DMS53 treated with DMSO at 0.1 percent for 48 hours (cell line): ENCODE measurements around the gene CEP162.
"Not testable (repeated sequence)": the region's sequence is repeated elsewhere in the genome, so short reads cannot be mapped to it uniquely, and the experiment has no call there.

Experiments
- DNase-seq: peaks from one replicate; lab custom pipeline; 2025; ENCODE audit not compliant: unreplicated experiment; lab: John Stamatoyannopoulos, UW

Gene CEP162

GRCh38 chr6:84227434-84228197 is at the start of gene CEP162:
CEP162 (minus strand) TSS chr6:84227643; CDS start chr6:84226393, 1,250 bp downstream.
- peak; percentile 82 for DNase-seq

- no peak for DNase-seq
Measured at GRCh38 chr6:84274856-84275255, 47.4 kb upstream of the CEP162 start.

GRCh38 chr6:84273048-84273809 is 45.8 kb upstream of the CEP162 start:
- DNase-seq = no peak

GRCh38 chr6:84272298-84272697 is 44.9 kb upstream of the CEP162 start:
- no peak for DNase-seq

- DNase-seq = no peak
Measured at GRCh38 chr6:84271061-84271716, 43.7 kb upstream of the CEP162 start.

- DNase-seq = no peak
Measured at GRCh38 chr6:84269947-84270733, 42.7 kb upstream of the CEP162 start.

- DNase-seq = no peak
Measured at GRCh38 chr6:84268781-84269180, 41.3 kb upstream of the CEP162 start.

- DNase-seq = no peak
Measured at GRCh38 chr6:84263557-84263956, 36.1 kb upstream of the CEP162 start.

GRCh38 chr6:84260926-84261325 is 33.5 kb upstream of the CEP162 start:
- no peak for DNase-seq

GRCh38 chr6:84260196-84260595 is 32.8 kb upstream of the CEP162 start:
- no peak for DNase-seq

- DNase-seq = no peak
Measured at GRCh38 chr6:84258866-84259265, 31.4 kb upstream of the CEP162 start.

GRCh38 chr6:84258268-84258667 is 30.8 kb upstream of the CEP162 start:
- no peak for DNase-seq

- no peak for DNase-seq
Measured at GRCh38 chr6:84255641-84256040, 28.2 kb upstream of the CEP162 start.

- no peak for DNase-seq
Measured at GRCh38 chr6:84253380-84253779, 25.9 kb upstream of the CEP162 start.

- DNase-seq = no peak
Measured at GRCh38 chr6:84251891-84252539, 24.6 kb upstream of the CEP162 start.

GRCh38 chr6:84249724-84250123 is 22.3 kb upstream of the CEP162 start:
- DNase-seq = no peak

GRCh38 chr6:84244416-84245081 is 17.1 kb upstream of the CEP162 start:
- not testable (repeated sequence) for DNase-seq

GRCh38 chr6:84243240-84243639 is 15.8 kb upstream of the CEP162 start:
- DNase-seq = no peak

- DNase-seq = no peak
Measured at GRCh38 chr6:84242265-84242664, 14.8 kb upstream of the CEP162 start.

GRCh38 chr6:84228198-84228543 is 728 bp upstream of the CEP162 start:
- no peak for DNase-seq
